H9 (cell line): ENCODE results near the gene NDUFA6. TPM values are rescaled to one million over a fixed set of nuclear protein-coding genes. Genes with fewer than 3 reads are reported as not detected.

Experiments used
- DNase-seq: peaks from one replicate; pipeline ENCODE4 v3.0.0-alpha.2; 2017
- H2AFZ ChIP-seq: one replicate; pipeline ENCODE4 v1.6.1; 2013; ENCODE audit warnings: mild to moderate bottlenecking, low read length, control low read depth, moderate library complexity
- H2AK5ac ChIP-seq: 2 replicates; pipeline ENCODE4 v1.6.1; 2013; ENCODE audit warnings: low read length, control low read depth, mixed read lengths; ENCODE audit not compliant: insufficient read length
- H2BK120ac ChIP-seq: one replicate; pipeline ENCODE4 v1.6.1; 2013; ENCODE audit warnings: low read depth, mild to moderate bottlenecking, low read length, control low read depth, inconsistent platforms; ENCODE audit not compliant: poor library complexity, severe bottlenecking
- H2BK12ac ChIP-seq: 2 replicates; pipeline ENCODE4 v1.6.1; 2013; ENCODE audit warnings: low read length, control low read depth, mixed read lengths, low read depth; ENCODE audit not compliant: insufficient read length
- H2BK15ac ChIP-seq: 2 replicates; pipeline ENCODE4 v1.6.1; 2013; ENCODE audit warnings: low read depth, low read length, control low read depth
- H2BK20ac ChIP-seq: one replicate; pipeline ENCODE4 v1.6.1; 2013; ENCODE audit warnings: low read depth, mild to moderate bottlenecking, low read length, control low read depth, inconsistent platforms; ENCODE audit not compliant: poor library complexity, severe bottlenecking
- H2BK5ac ChIP-seq: 2 replicates; pipeline ENCODE4 v1.6.1; 2013; ENCODE audit warnings: low read length, control low read depth, mixed read lengths; ENCODE audit not compliant: insufficient read length
- H3K14ac ChIP-seq: 2 replicates; pipeline ENCODE4 v1.6.1; 2013; ENCODE audit warnings: low read length, control low read depth; ENCODE audit not compliant: insufficient read depth
- H3K18ac ChIP-seq: 2 replicates; pipeline ENCODE4 v1.6.1; 2013; ENCODE audit warnings: low read depth, mild to moderate bottlenecking, mixed read lengths, low read length, control low read depth; ENCODE audit not compliant: insufficient read length
- H3K23ac ChIP-seq: 2 replicates; pipeline ENCODE4 v1.6.1; 2013; ENCODE audit warnings: low read length, control low read depth, mixed read lengths, low read depth; ENCODE audit not compliant: insufficient read length
- H3K23me2 ChIP-seq: 2 replicates; pipeline ENCODE4 v1.6.1; 2013; ENCODE audit warnings: low read depth, mild to moderate bottlenecking, mixed read lengths, low read length, control low read depth; ENCODE audit not compliant: insufficient read length, poor library complexity, severe bottlenecking
- H3K27ac ChIP-seq: 2 replicates; pipeline ENCODE4 v1.5.1; 2013; ENCODE audit warnings: low read length, control low read depth, mixed read lengths, low read depth; ENCODE audit not compliant: insufficient read length
- H3K27me3 ChIP-seq: 2 replicates; pipeline ENCODE4 v1.6.1; 2013; ENCODE audit warnings: low read length, control low read depth, inconsistent platforms; ENCODE audit not compliant: insufficient read depth
- H3K4ac ChIP-seq: 2 replicates; pipeline ENCODE4 v1.6.1; 2013; ENCODE audit warnings: low read depth, mild to moderate bottlenecking, control low read depth, inconsistent platforms, low read length, moderate library complexity
- H3K4me1 ChIP-seq: 2 replicates; pipeline ENCODE4 v1.6.1; 2013; ENCODE audit warnings: low read length, control low read depth, inconsistent platforms; ENCODE audit not compliant: insufficient read depth
- H3K4me2 ChIP-seq: 2 replicates; pipeline ENCODE4 v1.6.1; 2013; ENCODE audit warnings: low read length, control low read depth, mixed read lengths; ENCODE audit not compliant: insufficient read length, insufficient read depth
- H3K56ac ChIP-seq: 2 replicates; pipeline ENCODE4 v1.6.1; 2013; ENCODE audit warnings: low read depth, mild to moderate bottlenecking, mixed read lengths, low read length, control low read depth; ENCODE audit not compliant: insufficient read length
- H3K79me1 ChIP-seq: 2 replicates; pipeline ENCODE4 v1.6.1; 2013; ENCODE audit warnings: low read depth, mild to moderate bottlenecking, moderate library complexity, low read length, control low read depth, inconsistent platforms; ENCODE audit not compliant: insufficient read depth, poor library complexity, severe bottlenecking
- H3K79me2 ChIP-seq: 2 replicates; pipeline ENCODE4 v1.6.1; 2013; ENCODE audit warnings: low read length, control low read depth, inconsistent platforms; ENCODE audit not compliant: insufficient read depth
- H3K9ac ChIP-seq: 2 replicates; pipeline ENCODE4 v1.6.1; 2013; ENCODE audit warnings: low read length, control low read depth, mixed read lengths; ENCODE audit not compliant: insufficient read length; ENCODE audit errors: extremely low read depth
- H3K9me3 ChIP-seq: one replicate; pipeline ENCODE4 v1.6.1; 2013; ENCODE audit warnings: low read depth, low read length, inconsistent platforms; ENCODE audit not compliant: control insufficient read depth
- H3T11ph ChIP-seq: one replicate; pipeline ENCODE4 v1.6.1; 2013; ENCODE audit warnings: mild to moderate bottlenecking, low read length, control low read depth, inconsistent platforms
- H4K20me1 ChIP-seq: one replicate; pipeline ENCODE4 v1.6.1; 2013; ENCODE audit not compliant: control insufficient read depth, insufficient read length, insufficient read depth
- H4K5ac ChIP-seq: 2 replicates; pipeline ENCODE4 v1.6.1; 2013; ENCODE audit warnings: low read depth, mild to moderate bottlenecking, mixed read lengths, low read length, control low read depth; ENCODE audit not compliant: insufficient read length
- H4K8ac ChIP-seq: replicated peaks from 2 replicates; pipeline ENCODE4 v1.6.1; 2013; ENCODE audit warnings: low read length, control low read depth, mixed read lengths, low read depth; ENCODE audit not compliant: insufficient read length
- H4K91ac ChIP-seq: 2 replicates; pipeline ENCODE4 v1.6.1; 2013; ENCODE audit warnings: low read depth, mild to moderate bottlenecking, moderate library complexity, mixed read lengths, low read length, control low read depth; ENCODE audit not compliant: insufficient read length
- H3K27ac Mint-ChIP-seq, 3 experiments: 2 replicates in 2 of 3; 3 replicates in 1 of 3; pipeline ENCODE4 v1.8.0; 2020 to 2021; ENCODE audit warnings: mixed read lengths in 3 of 3, mild to moderate bottlenecking in 1 of 3, moderate library complexity in 1 of 3
- H3K27me3 Mint-ChIP-seq: 2 replicates; pipeline ENCODE4 v1.8.0; 2021; ENCODE audit warnings: low read depth, mild to moderate bottlenecking, moderate library complexity, mixed read lengths
- H3K36me3 Mint-ChIP-seq, 3 experiments: 2 replicates in 2 of 3; 3 replicates in 1 of 3; pipeline ENCODE4 v1.8.0; 2020 to 2021; ENCODE audit warnings: low read depth in 3 of 3, mixed read lengths in 3 of 3; ENCODE audit not compliant: insufficient read depth in 1 of 3
- H3K4me1 Mint-ChIP-seq, 2 experiments: 2 replicates each; pipeline ENCODE4 v1.8.0; 2020; ENCODE audit warnings: mixed read lengths in 2 of 2
- H3K4me3 Mint-ChIP-seq, 2 experiments: 2 replicates in 1 of 2; 3 replicates in 1 of 2; pipeline ENCODE4 v1.8.0; 2020 to 2021; ENCODE audit warnings: mild to moderate bottlenecking in 2 of 2, mixed read lengths in 2 of 2, moderate library complexity in 1 of 2
- H3K9me3 Mint-ChIP-seq, 2 experiments: 2 replicates in 1 of 2; 3 replicates in 1 of 2; pipeline ENCODE4 v1.8.0; 2020; ENCODE audit warnings: mild to moderate bottlenecking in 2 of 2, mixed read lengths in 2 of 2, moderate library complexity in 1 of 2
- CTCF ChIP-seq: fragments of 200-600 bp; sonication (generic); conservative IDR thresholded peaks from 3 replicates; pipeline ENCODE4 v1.8.0; 2021; ENCODE audit warnings: antibody characterized with exemption, mild to moderate bottlenecking
- WGBS: extraction: QIAGEN DNeasy Blood & Tissue Kit; methylation state at CpG from one replicate; pipeline ENCODE4 v1.1.7; 2013; ENCODE audit warnings: missing lambda C conversion rate, low lambda C conversion rate, mixed read lengths; ENCODE audit not compliant: insufficient read length; ENCODE audit errors: extremely low coverage; 5-methylcytosine and 5-hydroxymethylcytosine counted together
- total RNA-seq: library from RNA; stranded (reverse); gene quantifications from 2 replicates; pipeline ENCODE4 v1.2.1, GENCODE V29; 2021

Gene NDUFA6
- total RNA-seq, 1 experiment from 2014 or later: 91.7 TPM

GRCh38 chr22:42134100-42135020 lies 43.8 kb upstream of the NDUFA6 start:
- no peaks in the 10 kb centered on the region for H3K4me1 ChIP-seq
- Mint-ChIP-seq H3K4me3 (no peak overlapping the region), H3K9me3 (peaks cover 6 to 7% of the 10 kb centered on the region in 2 experiments; a peak in 3 of 5 replicates), H3K4me1 (0 out of 4 replicates have a peak, but pooled peaks cover 0 to 4% of the 10 kb centered on the region in 2 experiments), H3K27ac (peak overlapping the region in 1 of 3 experiments; percentile 31; a peak in 1 of 7 replicates), H3K36me3 (peaks cover 9 to 16% (median 11%) of the 10 kb centered on the region in 3 experiments; a peak in 6 of 7 replicates), H3K27me3 (peaks cover 29% of the 10 kb centered on the region)
- no peak overlapping the region for H3K9ac ChIP-seq
- H3K27ac ChIP-seq: no peak overlapping the region
- no peak overlapping the region for H2BK120ac ChIP-seq
- no peak overlapping the region for H3K4me2 ChIP-seq
- no peaks in the 10 kb centered on the region for H3K79me1 ChIP-seq
- H3K27me3 ChIP-seq: no peaks in the 10 kb centered on the region
- no peak overlapping the region for H2AK5ac ChIP-seq
- H3T11ph ChIP-seq: no peak overlapping the region
- no peaks in the 10 kb centered on the region for H3K23me2 ChIP-seq
- H4K8ac ChIP-seq: no peak overlapping the region
- no peak overlapping the region for H2BK15ac ChIP-seq
- H3K56ac ChIP-seq: no peak overlapping the region
- H3K79me2 ChIP-seq: no peaks in the 10 kb centered on the region
- H3K9me3 ChIP-seq: no peaks in the 10 kb centered on the region
- H2BK12ac ChIP-seq: no peak overlapping the region
- no peak overlapping the region for H3K4ac ChIP-seq
- H3K14ac ChIP-seq: no peak overlapping the region
- H2AFZ ChIP-seq: no peak overlapping the region
- H3K23ac ChIP-seq: no peak overlapping the region
- no peak for TF ChIP-seq CTCF
- no peak for DNase-seq
- H4K20me1 ChIP-seq: no peaks in the 10 kb centered on the region
- no peak overlapping the region for H2BK5ac ChIP-seq
- no peak overlapping the region for H4K91ac ChIP-seq
- no peak overlapping the region for H4K5ac ChIP-seq
- no peak overlapping the region for H2BK20ac ChIP-seq
- no CpG with 5 or more reads among the region's 24 CpGs for WGBS
- H3K18ac ChIP-seq: no peak overlapping the region
